AG08396 (cell line): ENCODE measurements around the gene ARHGAP5.

Experiments used
- DNase-seq: peaks from one replicate; pipeline ENCODE4 v3.0.0; 2012; ENCODE audit warnings: low spot score, mixed read lengths

The ARHGAP5 gene

GRCh38 chr14:32075672-32076277 lies 1.3 kb upstream of the ARHGAP5 start:
- DNase-seq, result peak; percentile 19

- DNase-seq, result peak; percentile 94
Observed at GRCh38 chr14:32076278-32077080, 625 bp upstream of the ARHGAP5 start.

DNA sequence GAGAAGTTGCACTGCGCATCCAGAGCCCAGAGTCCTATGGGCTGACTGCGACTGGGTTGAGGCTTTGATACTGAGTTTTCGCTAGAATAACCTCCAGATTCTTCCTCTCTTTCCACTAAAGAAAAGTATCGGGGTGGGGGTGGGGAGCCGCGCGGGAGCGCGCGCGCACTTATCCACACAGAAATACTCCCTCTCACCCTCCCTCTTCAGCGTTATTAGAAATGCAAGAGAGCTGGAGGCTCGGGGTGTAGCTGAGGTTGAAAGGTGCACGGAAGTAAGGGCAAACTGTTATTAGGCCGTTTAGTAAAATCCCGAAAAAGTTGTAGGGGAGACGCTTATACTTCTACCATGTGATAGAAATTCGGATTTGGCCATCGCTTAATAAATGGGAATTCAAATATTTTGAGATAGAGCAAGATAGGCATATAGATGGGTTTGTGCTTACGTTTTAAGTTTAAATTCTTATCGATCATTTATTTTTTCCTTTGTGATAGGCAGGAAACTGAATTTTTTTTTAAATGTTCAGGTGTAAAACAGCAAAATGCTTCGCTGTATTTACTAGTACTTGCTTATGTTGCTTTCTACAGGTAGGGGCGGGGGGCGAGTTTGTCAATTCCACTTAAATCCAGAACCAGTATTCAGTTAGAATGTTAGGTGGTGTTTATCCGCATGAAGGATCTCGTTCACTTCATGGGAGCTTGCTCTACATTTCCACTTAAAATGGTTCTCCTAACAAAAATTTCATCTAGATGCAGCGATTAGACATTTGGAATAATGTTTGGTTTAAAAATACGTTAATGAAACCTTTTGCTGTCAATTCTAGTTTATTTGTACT lies 1.1 kb downstream of the ARHGAP5 start:
- DNase-seq, result peak; percentile 22

- DNase-seq, result no peak
Observed at GRCh38 chr14:32078858-32079216, 1.7 kb downstream of the ARHGAP5 start.

GRCh38 chr14:32079264-32079663 lies 2.2 kb downstream of the ARHGAP5 start:
- DNase-seq, result no peak

GRCh38 chr14:32080001-32080510 lies 3.0 kb downstream of the ARHGAP5 start:
- no peak for DNase-seq

DNA sequence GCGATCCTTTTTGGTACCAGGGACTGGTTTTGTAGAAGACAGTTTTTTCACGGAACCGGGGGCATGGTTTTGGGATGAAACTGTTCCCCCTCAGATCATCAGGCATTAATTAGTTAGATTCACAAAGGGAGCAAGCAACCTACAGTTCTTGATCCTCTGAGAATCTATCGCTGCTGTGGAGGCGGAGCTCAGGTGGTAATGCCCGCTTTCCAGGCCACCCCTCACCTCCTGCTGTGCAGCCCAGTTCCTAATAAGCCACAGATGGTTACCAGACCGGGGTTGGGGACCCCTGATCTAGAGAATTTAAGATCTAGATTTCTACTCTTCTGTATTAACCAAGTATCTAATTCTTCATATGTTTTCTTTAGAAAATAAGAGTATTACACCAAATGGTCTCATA lies 4.8 kb downstream of the ARHGAP5 start:
- no peak for DNase-seq

DNA sequence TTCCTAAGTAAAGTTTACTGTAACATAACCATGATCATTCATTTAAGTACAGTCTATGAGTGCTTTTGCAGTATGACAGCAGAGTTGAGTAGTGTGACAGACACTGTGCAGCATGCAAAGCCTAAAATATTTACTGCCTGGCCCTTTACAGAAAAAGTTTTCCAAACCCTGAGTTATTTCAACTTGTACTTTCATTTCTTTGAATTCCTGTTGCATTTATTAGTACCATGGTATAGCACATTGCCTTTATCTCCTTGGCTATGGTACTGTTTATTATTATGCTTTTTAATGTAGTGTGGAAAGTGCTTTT lies 6.2 kb downstream of the ARHGAP5 start:
- DNase-seq, result no peak

DNA sequence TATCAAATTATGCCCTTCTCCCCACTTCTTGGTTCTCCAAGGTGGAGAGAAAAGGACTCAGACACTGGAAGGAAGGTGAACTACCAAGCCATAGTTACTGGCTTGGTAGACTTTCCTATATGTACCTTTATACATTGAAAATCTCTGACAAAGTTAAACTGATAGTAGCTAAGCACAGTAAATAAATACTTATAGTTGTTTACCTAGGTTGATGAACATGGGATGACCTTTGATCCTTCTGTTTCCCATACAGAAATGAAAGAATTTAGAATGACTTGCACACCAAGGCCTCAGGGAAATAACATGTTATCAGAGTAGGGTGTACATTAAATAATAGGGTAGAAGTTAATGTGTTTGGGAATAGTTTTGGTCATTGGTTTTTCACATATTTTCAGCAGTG lies 6.7 kb downstream of the ARHGAP5 start:
- no peak for DNase-seq

DNA sequence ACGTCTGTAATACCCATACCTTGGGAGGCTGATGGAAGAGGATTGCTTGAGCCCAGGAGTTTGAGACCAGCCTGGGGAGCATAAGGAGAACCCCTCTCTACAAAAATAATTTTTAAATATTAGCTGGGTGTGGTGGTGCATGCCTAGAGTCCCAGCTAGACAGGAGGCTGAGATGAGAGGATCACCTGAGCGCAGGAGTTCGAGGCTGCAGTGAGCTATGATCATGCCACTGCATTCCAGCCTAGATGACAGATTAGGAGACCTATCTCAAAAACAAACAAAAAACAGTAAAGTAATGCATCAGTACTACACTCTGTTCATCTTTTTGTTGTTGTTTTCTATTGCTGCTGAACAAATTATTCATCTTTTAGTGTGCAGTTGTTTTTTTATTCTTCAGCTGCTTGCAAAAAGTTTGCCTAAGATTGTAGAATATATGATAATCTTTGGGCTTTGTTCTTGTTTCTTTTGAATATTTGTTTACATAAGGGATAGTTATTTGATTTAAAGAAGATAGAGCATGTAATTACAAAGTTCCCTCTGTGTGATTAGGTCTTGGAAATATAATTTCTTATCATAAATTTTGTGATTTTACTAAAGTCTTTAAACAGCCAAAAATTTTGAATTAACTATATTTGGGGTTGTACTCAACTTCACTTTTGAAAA lies 8.2 kb downstream of the ARHGAP5 start:
- DNase-seq, result no peak

GRCh38 chr14:32085845-32086383 lies 8.8 kb downstream of the ARHGAP5 start:
- DNase-seq, result no peak

DNA sequence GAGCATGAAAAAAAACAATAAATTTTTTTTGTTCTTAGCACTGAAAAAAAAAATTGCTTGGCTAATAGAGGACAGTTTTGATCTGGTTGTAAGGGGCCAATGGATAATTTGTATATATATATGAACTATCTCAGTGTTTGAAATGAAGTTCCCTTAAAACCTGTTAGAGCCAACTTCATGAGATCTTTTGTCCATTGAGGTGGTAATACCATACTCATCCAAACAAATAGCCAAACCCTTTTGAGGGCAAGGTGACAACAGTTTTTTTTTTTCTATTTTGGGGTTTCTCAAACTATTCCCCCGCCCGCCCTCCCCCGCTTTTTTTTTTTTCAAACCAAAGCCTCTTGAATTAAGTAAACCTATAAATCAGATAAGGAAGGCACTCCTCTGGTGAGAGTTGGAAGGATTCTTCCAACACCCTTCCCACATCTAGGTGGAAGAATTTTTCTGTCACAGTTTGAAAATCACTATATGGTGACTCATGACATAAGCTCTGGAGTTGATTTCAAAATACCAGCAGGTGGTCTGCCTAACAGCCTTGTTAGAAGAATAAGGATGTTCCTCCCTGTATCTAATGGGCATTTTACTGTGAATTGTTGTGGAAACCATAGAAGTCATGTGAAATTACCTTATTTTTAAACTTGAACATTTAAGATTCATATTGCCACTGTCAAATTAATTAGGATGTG lies 10.2 kb downstream of the ARHGAP5 start:
- peak; percentile 8 for DNase-seq

DNA sequence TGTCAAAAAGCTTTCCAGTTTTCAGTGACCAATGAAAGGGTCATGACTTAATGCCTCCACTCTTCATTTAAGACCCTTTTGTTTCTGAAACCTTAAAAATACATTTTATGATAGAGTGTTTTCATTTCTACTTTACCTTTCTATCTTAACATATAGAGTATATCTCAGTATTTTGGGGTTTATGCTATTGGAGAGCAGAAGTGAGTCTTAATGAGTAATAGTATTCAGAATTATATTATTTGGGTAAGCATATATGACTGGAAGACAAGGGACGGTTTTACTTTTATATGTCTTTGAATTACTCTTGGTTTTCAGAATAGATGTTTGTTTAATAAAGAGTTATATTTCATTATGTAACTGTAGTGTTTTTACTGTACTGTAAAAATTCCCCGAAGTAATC lies 10.8 kb downstream of the ARHGAP5 start:
- no peak for DNase-seq

DNA sequence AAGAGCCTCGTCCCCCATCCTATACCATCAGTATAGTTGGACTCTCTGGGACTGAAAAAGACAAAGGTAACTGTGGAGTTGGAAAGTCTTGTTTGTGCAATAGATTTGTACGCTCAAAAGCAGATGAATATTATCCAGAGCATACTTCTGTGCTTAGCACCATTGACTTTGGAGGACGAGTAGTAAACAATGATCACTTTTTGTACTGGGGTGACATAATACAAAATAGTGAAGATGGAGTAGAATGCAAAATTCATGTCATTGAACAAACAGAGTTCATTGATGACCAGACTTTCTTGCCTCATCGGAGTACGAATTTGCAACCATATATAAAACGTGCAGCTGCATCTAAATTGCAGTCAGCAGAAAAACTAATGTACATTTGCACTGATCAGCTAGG lies 13.6 kb downstream of the ARHGAP5 start:
- DNase-seq, result no peak

- DNase-seq, result no peak
Observed at GRCh38 chr14:32099473-32099872, 22.4 kb downstream of the ARHGAP5 start.

GRCh38 chr14:32100175-32100574 lies 23.1 kb downstream of the ARHGAP5 start:
- DNase-seq, result no peak

- DNase-seq, result no peak
Observed at GRCh38 chr14:32102152-32102787, 25.2 kb downstream of the ARHGAP5 start.

GRCh38 chr14:32102968-32103367 lies 25.9 kb downstream of the ARHGAP5 start:
- DNase-seq, result no peak

DNA sequence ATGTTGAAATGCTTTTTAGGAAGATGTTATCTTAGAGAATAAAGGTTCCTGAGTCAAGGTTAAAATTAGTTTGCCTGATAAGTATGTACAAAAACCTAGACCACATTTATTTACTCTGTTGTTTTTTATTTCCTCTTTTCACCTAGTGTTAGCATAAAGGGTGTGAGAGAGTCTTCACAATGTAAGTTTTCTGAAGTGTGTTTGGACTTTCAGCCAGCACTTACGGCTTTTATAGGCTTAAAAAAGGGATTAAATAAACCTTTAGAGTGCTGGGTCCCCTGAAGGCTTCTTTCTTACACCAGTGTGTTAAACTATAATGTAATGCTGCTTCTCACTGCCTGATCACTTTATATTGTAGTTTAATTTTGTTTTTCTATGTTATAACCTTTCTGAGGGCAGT lies 27.2 kb downstream of the ARHGAP5 start:
- DNase-seq, result no peak

DNA sequence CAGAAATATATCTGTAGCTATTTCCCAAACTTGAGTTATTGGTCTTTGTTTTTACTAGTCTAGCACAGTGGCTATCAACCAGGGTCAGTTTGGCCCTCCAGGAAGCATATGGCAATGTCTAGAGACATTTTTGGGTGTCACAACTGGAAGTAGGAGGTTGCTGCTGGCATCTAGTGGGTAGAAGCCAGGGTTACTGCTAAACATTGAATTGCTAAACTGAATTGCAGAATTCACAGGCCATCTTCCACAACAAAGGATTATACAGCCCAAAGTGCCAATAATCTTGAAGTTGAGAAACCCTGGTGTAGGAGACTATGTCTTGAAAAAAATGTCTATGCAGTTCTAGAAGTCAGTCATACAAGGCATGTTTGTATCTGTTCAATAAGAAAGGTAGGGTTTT lies 27.7 kb downstream of the ARHGAP5 start:
- no peak for DNase-seq
